IMR-90 (cell line): Measurements from ENCODE around the gene CHRNB1. TPM values are rescaled to one million over a fixed set of nuclear protein-coding genes. Genes with fewer than 3 reads are reported as not detected.

ENCODE experiments used
- ATAC-seq: fragments of 200-7000 bp; cut with Tn5 transposase; 2 replicates; pipeline ENCODE4 v1.9.1; 2020; ENCODE audit warnings: low read depth, mild to moderate bottlenecking, moderate library complexity
- BruUV-seq: library from RNA; stranded (reverse); fragments of 400-500 nt; replicated peaks from 2 replicates; lab custom pipeline; 2021; lab: Mats Ljungman, UMichigan
- CTCF ChIA-PET: fragments of 300-600 bp; formaldehyde crosslinking; extraction: SDS; loops from one replicate; lab custom pipeline; 2021; ENCODE audit warnings: antibody characterized with exemption; lab: Yijun Ruan, JAX
- POLR2A ChIA-PET: fragments of 300-600 bp; sonication (Branson Sonifier 250); formaldehyde crosslinking; loops from one replicate; lab custom pipeline; 2022; ENCODE audit warnings: antibody characterized with exemption; ENCODE audit not compliant: unreplicated experiment; lab: Charles Lee
- DNase-seq: peaks from one replicate; pipeline ENCODE4 v3.0.0; 2013
- H2AFZ ChIP-seq: replicated peaks from 2 replicates; pipeline ENCODE3; 2013; ENCODE audit warnings: low read length, mild to moderate bottlenecking; ENCODE audit not compliant: poor library complexity
- H2AK5ac ChIP-seq: 2 replicates; pipeline ENCODE4 v1.6.1; 2013; ENCODE audit warnings: low read depth, low read length, inconsistent platforms
- H2AK9ac ChIP-seq: replicated peaks from 2 replicates; pipeline ENCODE3; 2013; ENCODE audit warnings: mild to moderate bottlenecking, low read depth, low read length, moderate library complexity; ENCODE audit not compliant: poor library complexity
- H2BK120ac ChIP-seq: 2 replicates; pipeline ENCODE4 v1.6.1; 2013; ENCODE audit warnings: low read depth, low read length, inconsistent platforms
- H2BK15ac ChIP-seq: 3 replicates; pipeline ENCODE4 v1.6.1; 2013; ENCODE audit warnings: low read depth, low read length, inconsistent platforms
- H2BK20ac ChIP-seq: 2 replicates; pipeline ENCODE4 v1.6.1; 2013; ENCODE audit warnings: low read depth, mild to moderate bottlenecking, inconsistent platforms, low read length, moderate library complexity
- H2BK5ac ChIP-seq: 2 replicates; pipeline ENCODE4 v1.6.1; 2013; ENCODE audit warnings: mild to moderate bottlenecking, low read depth, low read length, inconsistent platforms; ENCODE audit not compliant: poor library complexity, severe bottlenecking
- H3K14ac ChIP-seq: replicated peaks from 2 replicates; pipeline ENCODE4 v1.6.1; 2013; ENCODE audit warnings: low read depth, low read length, inconsistent platforms
- H3K18ac ChIP-seq: 2 replicates; pipeline ENCODE4 v1.6.1; 2013; ENCODE audit warnings: low read depth, low read length, control low read depth
- H3K23ac ChIP-seq: 2 replicates; pipeline ENCODE4 v1.6.1; 2013; ENCODE audit warnings: low read depth, low read length, inconsistent platforms
- H3K27ac ChIP-seq: 2 replicates; pipeline ENCODE4 v1.5.1; 2013; ENCODE audit warnings: mild to moderate bottlenecking, control low read depth, low read length; ENCODE audit not compliant: insufficient read depth
- H3K27me3 ChIP-seq: 2 replicates; pipeline ENCODE4 v1.6.1; 2013; ENCODE audit warnings: low read length; ENCODE audit not compliant: control insufficient read depth, insufficient read depth
- H3K36me3 ChIP-seq: 2 replicates; pipeline ENCODE4 v1.6.1; 2013; ENCODE audit warnings: low read length, mixed read lengths; ENCODE audit not compliant: control insufficient read depth, insufficient read depth
- H3K4ac ChIP-seq: 2 replicates; pipeline ENCODE4 v1.6.1; 2013; ENCODE audit warnings: low read depth, low read length, inconsistent platforms
- H3K4me1 ChIP-seq: 2 replicates; pipeline ENCODE4 v1.6.1; 2013; ENCODE audit warnings: low read length, mixed read lengths; ENCODE audit not compliant: control insufficient read depth, insufficient read depth
- H3K4me2 ChIP-seq: 2 replicates; pipeline ENCODE4 v1.6.1; 2013; ENCODE audit warnings: low read depth, mild to moderate bottlenecking, control low read depth, low read length, moderate library complexity
- H3K4me3 ChIP-seq: 2 replicates; pipeline ENCODE4 v1.5.1; 2013; ENCODE audit warnings: low read depth, mild to moderate bottlenecking, control low read depth, low read length, moderate library complexity; ENCODE audit not compliant: insufficient read depth
- H3K56ac ChIP-seq: 2 replicates; pipeline ENCODE4 v1.6.1; 2013; ENCODE audit warnings: low read length, inconsistent platforms; ENCODE audit not compliant: insufficient read depth; ENCODE audit errors: extremely low read depth
- H3K79me1 ChIP-seq, 2 experiments: 2 replicates each; pipeline ENCODE4 v1.6.1; 2013; ENCODE audit warnings: low read length in 2 of 2, inconsistent platforms in 1 of 2, low read depth in 1 of 2
- H3K9ac ChIP-seq: 2 replicates; pipeline ENCODE4 v1.6.1; 2013; ENCODE audit warnings: low read depth, low read length, control low read depth
- H3K9me1 ChIP-seq: 2 replicates; pipeline ENCODE4 v1.6.1; 2013; ENCODE audit warnings: low read length, inconsistent platforms; ENCODE audit not compliant: insufficient read depth
- H3K9me3 ChIP-seq: 2 replicates; pipeline ENCODE4 v1.6.1; 2013; ENCODE audit warnings: low read length; ENCODE audit not compliant: control insufficient read depth, insufficient read depth
- H4K20me1 ChIP-seq: 2 replicates; pipeline ENCODE4 v1.6.1; 2013; ENCODE audit warnings: low read length, inconsistent platforms; ENCODE audit not compliant: insufficient read depth
- H4K5ac ChIP-seq: 2 replicates; pipeline ENCODE4 v1.6.1; 2013; ENCODE audit warnings: mild to moderate bottlenecking, low read depth, low read length, control low read depth
- H4K8ac ChIP-seq, 2 experiments: 2 replicates each; pipeline ENCODE4 v1.6.1; 2013; ENCODE audit warnings: low read depth in 2 of 2, low read length in 2 of 2, control low read depth in 1 of 2, inconsistent platforms in 1 of 2
- H4K91ac ChIP-seq: 2 replicates; pipeline ENCODE4 v1.6.1; 2013; ENCODE audit warnings: low read depth, low read length, inconsistent platforms; ENCODE audit not compliant: insufficient read depth
- BHLHE40 ChIP-seq: fragments of 150-350 bp; IDR thresholded peaks from 2 replicates; pipeline ENCODE4 v1.6.1; 2016; ENCODE audit warnings: mild to moderate bottlenecking, low read depth, low read length
- CEBPB ChIP-seq: IDR thresholded peaks from 2 replicates; pipeline ENCODE4 v1.6.1; 2012; ENCODE audit warnings: low read depth, low read length, improper control_type of control experiment
- CHD1 ChIP-seq: IDR thresholded peaks from 2 replicates; pipeline ENCODE4 v1.6.1; 2012; ENCODE audit warnings: low read depth, low read length, improper control_type of control experiment
- FOS ChIP-seq: fragments of 150-350 bp; IDR thresholded peaks from 2 replicates; pipeline ENCODE4 v1.6.1; 2016; ENCODE audit warnings: low read depth, low read length
- MAFK ChIP-seq: IDR thresholded peaks from 2 replicates; pipeline ENCODE4 v1.6.1; 2012; ENCODE audit warnings: low read depth, low read length, improper control_type of control experiment
- MAZ ChIP-seq: IDR thresholded peaks from 2 replicates; pipeline ENCODE4 v1.6.1; 2012; ENCODE audit warnings: low read depth, mild to moderate bottlenecking, low read length, improper control_type of control experiment, moderate library complexity, borderline replicate concordance
- MXI1 ChIP-seq: IDR thresholded peaks from 2 replicates; pipeline ENCODE4 v1.6.1; 2012; ENCODE audit warnings: low read depth, mild to moderate bottlenecking, low read length, moderate library complexity, borderline replicate concordance
- NFE2L2 ChIP-seq: fragments of 150-350 bp; IDR thresholded peaks from 2 replicates; pipeline ENCODE4 v1.6.1; 2016; ENCODE audit warnings: low read depth, mild to moderate bottlenecking, low read length
- POLR2A ChIP-seq: IDR thresholded peaks from 2 replicates; pipeline ENCODE4 v1.6.1; 2012; ENCODE audit warnings: mild to moderate bottlenecking, low read depth, low read length
- RAD21 ChIP-seq: IDR thresholded peaks from 2 replicates; pipeline ENCODE4 v1.6.1; 2012; ENCODE audit warnings: low read length, improper control_type of control experiment
- RCOR1 ChIP-seq: IDR thresholded peaks from 2 replicates; pipeline ENCODE4 v1.6.1; 2012; ENCODE audit warnings: mild to moderate bottlenecking, low read length, improper control_type of control experiment; ENCODE audit not compliant: insufficient replicate concordance
- RFX5 ChIP-seq: IDR thresholded peaks from 2 replicates; pipeline ENCODE4 v1.8.0; 2012; ENCODE audit warnings: low read depth, mild to moderate bottlenecking, low read length, moderate library complexity
- SMC3 ChIP-seq: fragments of 150-350 bp; IDR thresholded peaks from 2 replicates; pipeline ENCODE4 v1.6.1; 2016; ENCODE audit warnings: low read depth, mild to moderate bottlenecking, antibody characterized with exemption, low read length, moderate library complexity
- WGBS, 2 experiments: methylation state at CpG; one replicate each; pipeline versions ENCODE4 v1.1.5 to v1.1.7; 2013; ENCODE audit warnings: missing lambda C conversion rate in 2 of 2; ENCODE audit not compliant: insufficient read length in 1 of 2; ENCODE audit errors: extremely low coverage in 2 of 2; 5-methylcytosine and 5-hydroxymethylcytosine counted together
- dilution Hi-C: fragments of 300-500 bp; cut with HindIII; formaldehyde crosslinking; loops from one replicate; pipeline ENCODE4 v1.14.3; 2018; ENCODE audit warnings: low sequenced_read_pairs; ENCODE audit not compliant: unreplicated experiment
- in situ Hi-C: fragments of 300-500 bp; cut with MboI; formaldehyde crosslinking; loops from 3 replicates; pipeline ENCODE4 v1.14.3; 2019; ENCODE audit warnings: low sequenced_read_pairs, inconsistent platforms, mixed read lengths
- intact Hi-C: fragments of 100-400 bp; cut with micrococcal nuclease; formaldehyde crosslinking; loops from 2 replicates; pipeline ENCODE4 v1.10.0; 2022
- polyA plus RNA-seq, 3 experiments: library from polyadenylated mRNA; depleted of rRNA; stranded (reverse); fragments of >200 nt; gene quantifications; 2 replicates each; pipeline ENCODE4 v1.2.3, GENCODE V29; 2012; ENCODE audit warnings: low replicate concordance in 1 of 3
- total RNA-seq: library from RNA; depleted of rRNA; stranded (reverse); fragments of >200 nt; gene quantifications from 2 replicates; pipeline ENCODE4 v1.2.3, GENCODE V29; 2012
- TF ChIP-seq, protein P1 (sequence below): fragments of 150-350 bp; IDR thresholded peaks from 2 replicates; pipeline ENCODE4 v1.6.1; 2016; ENCODE audit warnings: low read depth, mild to moderate bottlenecking, low read length, moderate library complexity, borderline replicate concordance
- TF ChIP-seq, protein P2 (sequence below): fragments of 150-350 bp; IDR thresholded peaks from 2 replicates; pipeline ENCODE4 v1.6.1; 2017; ENCODE audit warnings: mild to moderate bottlenecking, antibody characterized with exemption, low read length, low read depth
- TF ChIP-seq, protein P3 (sequence below): conservative IDR thresholded peaks from 2 replicates; pipeline ENCODE4 v1.5.1; 2012; ENCODE audit warnings: mild to moderate bottlenecking, low read depth, low read length, improper control_type of control experiment

The CHRNB1 gene
- total and polyA plus RNA-seq, 2 of the 4 experiments (the other 2 are of a cell fraction) = 4.3 to 6.0 TPM

DNA sequence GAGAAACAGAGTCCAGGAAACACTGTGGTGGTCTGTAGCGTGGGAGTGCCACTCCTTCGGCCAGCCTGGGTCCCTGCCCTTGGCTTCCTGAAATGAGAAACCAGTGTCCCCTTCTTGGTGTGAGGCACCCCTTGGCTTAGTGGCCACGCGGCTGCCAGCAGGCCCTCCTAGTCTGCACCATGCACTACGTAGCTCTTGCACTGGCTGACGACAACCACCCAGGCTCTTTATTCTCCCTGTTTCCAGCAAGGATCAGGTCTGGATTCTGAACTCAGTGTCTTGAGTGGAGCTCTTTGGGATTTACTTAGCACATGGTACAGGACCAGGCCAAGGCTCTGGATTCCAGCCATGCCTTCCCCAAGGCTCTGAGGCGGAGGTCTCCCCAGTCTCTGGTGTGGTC is 17.3 kb upstream of the CHRNB1 start:
- Histone ChIP-seq H4K91ac (no peak overlapping the region), H4K5ac (no peak overlapping the region), H3K79me1 (no peaks in the 10 kb centered on the region), H2BK15ac (no peak overlapping the region), H3K9ac (no peak overlapping the region), H3K36me3 (no peaks in the 10 kb centered on the region), H2AFZ (no peak overlapping the region), H4K8ac (no peak overlapping the region), H3K56ac (no peak overlapping the region), H2AK9ac (no peak overlapping the region), H2BK5ac (no peak overlapping the region), H3K9me3 (no peaks in the 10 kb centered on the region), H3K4me3 (no peak overlapping the region), H2BK120ac (no peak overlapping the region), H2BK20ac (no peak overlapping the region), H3K4me2 (no peak overlapping the region), H3K14ac (no peak overlapping the region), H2AK5ac (no peak overlapping the region), H3K4me1 (no peaks in the 10 kb centered on the region), H3K23ac (no peak overlapping the region), H3K27ac (no peak overlapping the region), H3K27me3 (peaks cover 2% of the 10 kb centered on the region; the same call in 1 of the 2 replicates), H3K18ac (no peak overlapping the region), H3K9me1 (0 out of 2 replicates have a peak, but pooled peaks cover 3% of the 10 kb centered on the region), H4K20me1 (no peaks in the 10 kb centered on the region), H3K4ac (no peak overlapping the region)
- dilution Hi-C loops (no loop called here), intact Hi-C loops (no loop called here), in situ Hi-C loops (no loop called here)
- ATAC-seq = no peak
- ChIA-PET POLR2A (no interaction called here), CTCF (interaction anchor here (1.1 kb wide), 1 partner anchor 9 kb away, joined by 3 read pairs; no protein-coding TSS in a partner anchor)
- BruUV-seq = no TSS peak
- WGBS, 2 experiments = 93% methylated on average over 3 of the region's 7 CpGs; no CpG with 5 or more reads in 1 of the 2 experiments
- DNase-seq = no peak
- TF ChIP-seq CEBPB = no peak
- TF ChIP-seq, protein P1, sequence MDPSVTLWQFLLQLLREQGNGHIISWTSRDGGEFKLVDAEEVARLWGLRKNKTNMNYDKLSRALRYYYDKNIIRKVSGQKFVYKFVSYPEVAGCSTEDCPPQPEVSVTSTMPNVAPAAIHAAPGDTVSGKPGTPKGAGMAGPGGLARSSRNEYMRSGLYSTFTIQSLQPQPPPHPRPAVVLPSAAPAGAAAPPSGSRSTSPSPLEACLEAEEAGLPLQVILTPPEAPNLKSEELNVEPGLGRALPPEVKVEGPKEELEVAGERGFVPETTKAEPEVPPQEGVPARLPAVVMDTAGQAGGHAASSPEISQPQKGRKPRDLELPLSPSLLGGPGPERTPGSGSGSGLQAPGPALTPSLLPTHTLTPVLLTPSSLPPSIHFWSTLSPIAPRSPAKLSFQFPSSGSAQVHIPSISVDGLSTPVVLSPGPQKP = no peak
- TF ChIP-seq RCOR1 = no peak
- TF ChIP-seq BHLHE40 = no peak
- TF ChIP-seq POLR2A = no peak
- no peak for TF ChIP-seq FOS
- TF ChIP-seq, protein P2, sequence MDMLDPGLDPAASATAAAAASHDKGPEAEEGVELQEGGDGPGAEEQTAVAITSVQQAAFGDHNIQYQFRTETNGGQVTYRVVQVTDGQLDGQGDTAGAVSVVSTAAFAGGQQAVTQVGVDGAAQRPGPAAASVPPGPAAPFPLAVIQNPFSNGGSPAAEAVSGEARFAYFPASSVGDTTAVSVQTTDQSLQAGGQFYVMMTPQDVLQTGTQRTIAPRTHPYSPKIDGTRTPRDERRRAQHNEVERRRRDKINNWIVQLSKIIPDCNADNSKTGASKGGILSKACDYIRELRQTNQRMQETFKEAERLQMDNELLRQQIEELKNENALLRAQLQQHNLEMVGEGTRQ = no peak
- TF ChIP-seq NFE2L2 = no peak
- TF ChIP-seq CHD1 = no peak
- TF ChIP-seq RFX5 = no peak
- no peak for TF ChIP-seq RAD21
- no peak for TF ChIP-seq MXI1
- TF ChIP-seq, protein P3, sequence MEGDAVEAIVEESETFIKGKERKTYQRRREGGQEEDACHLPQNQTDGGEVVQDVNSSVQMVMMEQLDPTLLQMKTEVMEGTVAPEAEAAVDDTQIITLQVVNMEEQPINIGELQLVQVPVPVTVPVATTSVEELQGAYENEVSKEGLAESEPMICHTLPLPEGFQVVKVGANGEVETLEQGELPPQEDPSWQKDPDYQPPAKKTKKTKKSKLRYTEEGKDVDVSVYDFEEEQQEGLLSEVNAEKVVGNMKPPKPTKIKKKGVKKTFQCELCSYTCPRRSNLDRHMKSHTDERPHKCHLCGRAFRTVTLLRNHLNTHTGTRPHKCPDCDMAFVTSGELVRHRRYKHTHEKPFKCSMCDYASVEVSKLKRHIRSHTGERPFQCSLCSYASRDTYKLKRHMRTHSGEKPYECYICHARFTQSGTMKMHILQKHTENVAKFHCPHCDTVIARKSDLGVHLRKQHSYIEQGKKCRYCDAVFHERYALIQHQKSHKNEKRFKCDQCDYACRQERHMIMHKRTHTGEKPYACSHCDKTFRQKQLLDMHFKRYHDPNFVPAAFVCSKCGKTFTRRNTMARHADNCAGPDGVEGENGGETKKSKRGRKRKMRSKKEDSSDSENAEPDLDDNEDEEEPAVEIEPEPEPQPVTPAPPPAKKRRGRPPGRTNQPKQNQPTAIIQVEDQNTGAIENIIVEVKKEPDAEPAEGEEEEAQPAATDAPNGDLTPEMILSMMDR = no peak
- no peak for TF ChIP-seq MAZ
- no peak for TF ChIP-seq SMC3
- TF ChIP-seq MAFK = no peak
